Measurements from ENCODE around the gene COL6A3. TPM values are rescaled to one million over a fixed set of nuclear protein-coding genes. Genes with fewer than 3 reads are reported as not detected.

The COL6A3 gene
- total RNA-seq, 2 donors from 2014 or later: 61.6 to 103 TPM

DNA sequence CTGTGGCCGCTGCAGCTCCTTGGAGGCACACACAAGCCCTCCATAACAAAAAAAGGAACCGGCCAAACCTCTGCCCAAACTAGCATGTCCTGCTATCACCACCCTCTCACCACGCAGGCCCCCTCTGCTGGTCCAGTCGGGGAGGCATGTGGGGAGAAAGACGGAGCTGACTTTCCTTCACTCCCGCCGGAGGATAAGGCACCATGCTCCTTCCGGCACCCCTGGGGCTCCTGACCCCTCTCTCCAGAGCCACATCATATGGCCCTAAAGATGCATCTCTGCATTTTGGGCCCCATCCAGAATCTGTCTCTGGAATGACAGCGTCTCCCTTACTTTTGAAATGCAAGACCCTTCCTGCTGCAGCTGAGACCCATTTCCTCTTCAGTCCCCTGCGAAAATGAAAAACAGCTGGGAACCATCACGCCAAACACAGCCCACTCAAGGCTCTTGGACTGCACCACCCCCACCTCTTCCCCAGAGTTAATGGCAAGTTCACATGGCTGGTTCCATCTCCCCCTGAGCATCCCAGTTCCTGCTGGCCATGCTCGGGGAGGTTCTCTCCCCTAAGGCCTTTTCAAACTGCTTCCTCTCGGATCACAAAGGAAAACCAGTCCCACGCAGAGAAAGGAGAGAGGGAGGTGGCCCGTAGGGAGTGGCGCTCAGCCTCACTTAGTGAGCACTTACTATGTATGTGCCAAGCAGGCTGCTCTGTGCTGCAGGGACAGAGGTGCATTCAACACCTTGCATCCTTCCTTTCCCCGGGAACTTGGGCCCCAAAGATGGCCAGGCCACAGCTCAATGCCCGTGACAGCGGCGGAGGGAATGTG lies 37.9 kb upstream of the COL6A3 start:
- Histone ChIP-seq H3K4me3 (no peak overlapping the region), H3K27ac (peak overlapping the region in 1 of 2 donors; percentile 16), H3K27me3 (no peaks in the 10 kb centered on the region), H3K9me3 (no peaks in the 10 kb centered on the region), H3K36me3 (no peaks in the 10 kb centered on the region), H3K4me1 (peaks cover 0 to 64% of the 10 kb centered on the region in 2 donors)
- TF ChIP-seq, protein P1, sequence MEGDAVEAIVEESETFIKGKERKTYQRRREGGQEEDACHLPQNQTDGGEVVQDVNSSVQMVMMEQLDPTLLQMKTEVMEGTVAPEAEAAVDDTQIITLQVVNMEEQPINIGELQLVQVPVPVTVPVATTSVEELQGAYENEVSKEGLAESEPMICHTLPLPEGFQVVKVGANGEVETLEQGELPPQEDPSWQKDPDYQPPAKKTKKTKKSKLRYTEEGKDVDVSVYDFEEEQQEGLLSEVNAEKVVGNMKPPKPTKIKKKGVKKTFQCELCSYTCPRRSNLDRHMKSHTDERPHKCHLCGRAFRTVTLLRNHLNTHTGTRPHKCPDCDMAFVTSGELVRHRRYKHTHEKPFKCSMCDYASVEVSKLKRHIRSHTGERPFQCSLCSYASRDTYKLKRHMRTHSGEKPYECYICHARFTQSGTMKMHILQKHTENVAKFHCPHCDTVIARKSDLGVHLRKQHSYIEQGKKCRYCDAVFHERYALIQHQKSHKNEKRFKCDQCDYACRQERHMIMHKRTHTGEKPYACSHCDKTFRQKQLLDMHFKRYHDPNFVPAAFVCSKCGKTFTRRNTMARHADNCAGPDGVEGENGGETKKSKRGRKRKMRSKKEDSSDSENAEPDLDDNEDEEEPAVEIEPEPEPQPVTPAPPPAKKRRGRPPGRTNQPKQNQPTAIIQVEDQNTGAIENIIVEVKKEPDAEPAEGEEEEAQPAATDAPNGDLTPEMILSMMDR (IDR thresholded peaks at IDR 0.05): peak in 1 of 2 donors; percentile 37
- no peak for DNase-seq (ENCODE audit: low spot score)

DNA sequence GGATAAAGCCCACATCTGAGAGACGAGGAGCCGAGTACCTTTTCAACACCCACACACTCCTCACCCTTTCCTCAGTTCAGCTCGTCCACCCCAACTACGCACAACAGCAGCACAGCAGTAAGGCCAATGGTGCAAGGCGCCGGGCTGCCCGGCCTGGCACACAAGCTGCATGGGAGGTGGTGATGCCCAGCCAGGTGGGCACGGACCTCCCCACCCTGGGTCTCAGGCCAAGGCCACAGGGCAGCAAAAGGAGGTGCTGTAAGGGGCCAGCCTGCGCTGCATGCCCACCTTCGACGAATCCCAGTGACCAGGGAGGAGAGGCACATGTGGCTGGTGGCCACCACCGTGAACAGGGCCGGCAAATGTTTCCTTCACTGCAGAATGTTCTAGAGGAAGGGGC lies 36.6 kb upstream of the COL6A3 start:
- no peak for DNase-seq (ENCODE audit: low spot score)
- TF ChIP-seq, protein P1 (IDR thresholded peaks at IDR 0.05): no peak
- H3K9me3 ChIP-seq: no peaks in the 10 kb centered on the region
- H3K4me3 ChIP-seq: no peak overlapping the region
- peaks cover 0 to 54% of the 10 kb centered on the region in 2 donors for H3K4me1 ChIP-seq
- H3K27ac ChIP-seq: peak overlapping the region in 1 of 2 donors; percentile 88
- H3K36me3 ChIP-seq: no peaks in the 10 kb centered on the region
- no peaks in the 10 kb centered on the region for H3K27me3 ChIP-seq

DNA sequence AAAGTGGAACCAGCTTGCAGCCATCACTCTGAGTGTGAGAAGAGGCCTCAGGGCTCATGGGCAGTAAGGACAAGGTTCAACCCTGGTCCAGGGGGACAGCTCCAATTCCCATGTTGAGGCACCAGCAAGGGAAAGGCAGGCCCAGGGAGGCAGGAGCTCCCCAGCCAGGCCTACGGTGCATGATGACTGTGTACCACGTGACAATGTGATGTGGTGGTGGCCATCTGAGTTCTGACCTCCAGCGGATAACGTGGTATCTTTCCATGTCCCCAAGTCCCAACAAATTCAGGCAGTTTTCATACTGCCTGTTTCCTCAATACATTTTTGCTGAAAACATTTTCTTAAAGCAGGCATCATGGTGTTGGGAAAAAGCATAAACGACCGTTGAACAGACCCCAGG lies 36.1 kb upstream of the COL6A3 start:
- H3K9me3 ChIP-seq: no peaks in the 10 kb centered on the region
- no peaks in the 10 kb centered on the region for H3K36me3 ChIP-seq
- peak overlapping the region; percentile 88 to 94 for H3K27ac ChIP-seq
- DNase-seq (ENCODE audit: low spot score): no peak
- TF ChIP-seq, protein P1 (IDR thresholded peaks at IDR 0.05): no peak
- no peak overlapping the region for H3K4me3 ChIP-seq
- H3K4me1 ChIP-seq: peaks cover 0 to 52% of the 10 kb centered on the region in 2 donors
- no peaks in the 10 kb centered on the region for H3K27me3 ChIP-seq

DNA sequence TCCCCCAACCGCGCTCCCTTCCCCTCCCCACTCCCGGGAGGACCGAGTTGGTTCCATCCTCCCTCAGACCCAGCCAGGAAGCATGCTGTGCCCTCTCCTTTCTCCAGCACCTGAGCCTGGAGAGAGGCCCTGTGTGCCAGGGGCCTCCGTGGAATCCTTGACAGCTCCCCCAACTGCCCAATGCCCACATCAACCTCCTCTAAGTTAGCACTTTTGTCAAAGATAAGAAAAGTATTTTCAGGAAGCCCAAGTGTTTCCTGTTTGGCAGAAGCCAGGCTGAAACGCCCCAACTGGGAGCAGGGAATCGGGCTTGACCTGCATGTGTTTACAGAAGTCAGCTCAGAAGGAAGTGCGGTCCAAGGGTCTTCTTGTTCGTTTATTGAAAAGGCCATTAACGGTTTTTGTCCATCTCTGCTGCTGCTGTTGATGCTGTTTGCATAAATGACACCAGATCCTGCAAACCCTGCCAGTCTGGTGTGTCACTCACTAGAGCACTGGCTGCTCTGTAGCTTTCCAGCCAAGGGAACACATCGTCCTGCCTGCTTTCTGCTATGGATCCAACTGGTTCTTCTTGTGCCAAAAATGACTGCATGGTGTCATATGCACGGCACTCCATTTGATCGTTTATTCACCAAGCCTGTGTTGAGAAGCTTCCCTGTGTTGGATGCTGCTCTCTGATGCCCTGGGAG lies 35.4 kb upstream of the COL6A3 start:
- Histone ChIP-seq H3K36me3 (no peaks in the 10 kb centered on the region), H3K9me3 (no peaks in the 10 kb centered on the region), H3K4me3 (peak overlapping the region in 1 of 2 donors; percentile 12), H3K27ac (peak overlapping the region; percentile 88 to 94), H3K27me3 (no peaks in the 10 kb centered on the region), H3K4me1 (peaks cover 0 to 52% of the 10 kb centered on the region in 2 donors)
- TF ChIP-seq, protein P1 (IDR thresholded peaks at IDR 0.05): no peak
- peak; percentile 93 for DNase-seq (ENCODE audit: low spot score)

DNA sequence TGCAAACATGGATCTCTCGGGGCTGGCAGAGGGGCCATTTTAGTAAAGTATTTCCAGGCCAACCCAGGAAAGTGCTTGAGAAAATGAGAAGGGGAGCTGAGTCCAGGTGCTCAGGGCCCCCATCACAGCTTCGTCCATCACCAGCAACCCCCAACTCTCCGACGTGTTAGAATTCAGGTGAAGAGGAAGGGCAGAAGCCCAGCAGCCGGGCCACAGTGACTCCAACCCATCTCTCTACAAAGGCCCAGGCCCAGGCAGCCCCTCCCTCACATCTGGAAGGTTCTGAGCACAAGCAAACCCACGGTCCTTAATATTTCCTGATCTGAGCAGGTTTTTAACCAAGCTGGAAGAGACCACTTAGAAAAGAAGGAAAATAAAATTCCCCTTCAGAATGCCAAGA lies 34.7 kb upstream of the COL6A3 start:
- Histone ChIP-seq H3K9me3 (no peaks in the 10 kb centered on the region), H3K27ac (peak overlapping the region; percentile 88 to 94), H3K4me3 (no peak overlapping the region), H3K27me3 (no peaks in the 10 kb centered on the region), H3K36me3 (no peaks in the 10 kb centered on the region), H3K4me1 (peaks cover 0 to 52% of the 10 kb centered on the region in 2 donors)
- no peak for DNase-seq (ENCODE audit: low spot score)
- TF ChIP-seq, protein P1 (IDR thresholded peaks at IDR 0.05): no peak

Data from right atrium auricular region (tissue), 2 donors.